BLaER1 treated with 17β-estradiol and CSF1 and Interleukin-3, amounts not matched to agents 10 nM and 100 nM (cell line): ENCODE data around the gene SLC26A4.

Experiments
- H3K27ac ChIP-seq, 11 experiments: shearing (Covaris generic); formaldehyde crosslinking; 2 replicates each; pipeline ENCODE4 v1.8.1; 2022
- H3K27me3 ChIP-seq, 11 experiments: shearing (Covaris generic); formaldehyde crosslinking; 2 replicates each; pipeline ENCODE4 v1.8.1; 2022
- H3K36me3 ChIP-seq, 11 experiments: shearing (Covaris generic); formaldehyde crosslinking; 2 replicates each; pipeline ENCODE4 v1.8.1; 2022
- H3K4me1 ChIP-seq, 10 experiments: shearing (Covaris generic); formaldehyde crosslinking; 2 replicates each; pipeline ENCODE4 v1.8.1; 2022
- H3K4me2 ChIP-seq, 11 experiments: shearing (Covaris generic); formaldehyde crosslinking; 2 replicates each; pipeline ENCODE4 v1.8.1; 2022
- H3K4me3 ChIP-seq, 10 experiments: shearing (Covaris generic); formaldehyde crosslinking; 2 replicates each; pipeline ENCODE4 v1.8.1; 2022
- H3K9ac ChIP-seq, 11 experiments: shearing (Covaris generic); formaldehyde crosslinking; 2 replicates each; pipeline ENCODE4 v1.8.1; 2022
- H3K9me3 ChIP-seq, 11 experiments: shearing (Covaris generic); formaldehyde crosslinking; replicated peaks in 1 of 11; 2 replicates each; pipeline ENCODE4 v1.8.1; 2022
- H4K20me1 ChIP-seq, 11 experiments: shearing (Covaris generic); formaldehyde crosslinking; 2 replicates each; pipeline ENCODE4 v1.8.1; 2022
- Cebpa-rat ChIP-seq, 11 experiments: shearing (Covaris generic); IDR thresholded peaks; 2 replicates each; pipeline ENCODE4 v1.8.1; 2022

Gene SLC26A4

GRCh38 chr7:107718456-107719193, 58.0 kb downstream of the SLC26A4 start:
- TF ChIP-seq Cebpa-rat (IDR thresholded peaks at IDR 0.05), result no peak
- H3K4me3 ChIP-seq, result no peak overlapping the region
- no peak overlapping the region for H3K9ac ChIP-seq
- H3K27ac ChIP-seq, result no peak overlapping the region
- H4K20me1 ChIP-seq, result no peaks in the 10 kb centered on the region
- no peaks in the 10 kb centered on the region for H3K4me1 ChIP-seq
- H3K4me2 ChIP-seq, result no peak overlapping the region
- no peaks in the 10 kb centered on the region for H3K27me3 ChIP-seq
- H3K36me3 ChIP-seq, result no peaks in the 10 kb centered on the region
- no peaks in the 10 kb centered on the region for H3K9me3 ChIP-seq

GRCh38 chr7:107721286-107721685, 60.7 kb downstream of the SLC26A4 start:
- Histone ChIP-seq H3K36me3 (no peaks in the 10 kb centered on the region), H3K4me2 (no peak overlapping the region), H3K4me1 (no peaks in the 10 kb centered on the region), H3K4me3 (no peak overlapping the region), H3K27me3 (no peaks in the 10 kb centered on the region), H3K9ac (no peak overlapping the region), H3K27ac (no peak overlapping the region), H3K9me3 (no peaks in the 10 kb centered on the region), H4K20me1 (no peaks in the 10 kb centered on the region)
- no peak for TF ChIP-seq Cebpa-rat (IDR thresholded peaks at IDR 0.05)

- H3K36me3 ChIP-seq, result no peaks in the 10 kb centered on the region
- H3K27me3 ChIP-seq, result no peaks in the 10 kb centered on the region
- no peak overlapping the region for H3K4me3 ChIP-seq
- TF ChIP-seq Cebpa-rat (IDR thresholded peaks at IDR 0.05), result no peak
- H3K9me3 ChIP-seq, result no peaks in the 10 kb centered on the region
- no peak overlapping the region for H3K27ac ChIP-seq
- H3K9ac ChIP-seq, result no peak overlapping the region
- no peaks in the 10 kb centered on the region for H3K4me1 ChIP-seq
- H4K20me1 ChIP-seq, result no peaks in the 10 kb centered on the region
- no peak overlapping the region for H3K4me2 ChIP-seq
These were observed 62.6 kb downstream of the SLC26A4 start for GRCh38 chr7:107723255-107723654.

GRCh38 chr7:107725138-107725740, 64.6 kb downstream of the SLC26A4 start:
- H3K9ac ChIP-seq, result no peak overlapping the region
- H3K9me3 ChIP-seq, result no peaks in the 10 kb centered on the region
- TF ChIP-seq Cebpa-rat (IDR thresholded peaks at IDR 0.05), result no peak
- H3K4me2 ChIP-seq, result no peak overlapping the region
- no peak overlapping the region for H3K27ac ChIP-seq
- H3K4me3 ChIP-seq, result no peak overlapping the region
- H3K36me3 ChIP-seq, result no peaks in the 10 kb centered on the region
- no peaks in the 10 kb centered on the region for H3K27me3 ChIP-seq
- no peaks in the 10 kb centered on the region for H3K4me1 ChIP-seq
- H4K20me1 ChIP-seq, result no peaks in the 10 kb centered on the region

- H3K36me3 ChIP-seq, result no peaks in the 10 kb centered on the region
- H3K27ac ChIP-seq, result no peak overlapping the region
- no peaks in the 10 kb centered on the region for H4K20me1 ChIP-seq
- H3K27me3 ChIP-seq, result no peaks in the 10 kb centered on the region
- no peaks in the 10 kb centered on the region for H3K4me1 ChIP-seq
- H3K9me3 ChIP-seq, result no peaks in the 10 kb centered on the region
- no peak overlapping the region for H3K4me2 ChIP-seq
- H3K4me3 ChIP-seq, result no peak overlapping the region
- no peak overlapping the region for H3K9ac ChIP-seq
- no peak for TF ChIP-seq Cebpa-rat (IDR thresholded peaks at IDR 0.05)
These were observed 65.9 kb downstream of the SLC26A4 start for GRCh38 chr7:107726356-107727130.

GRCh38 chr7:107728276-107728675, 67.6 kb downstream of the SLC26A4 start:
- TF ChIP-seq Cebpa-rat (IDR thresholded peaks at IDR 0.05), result no peak
- Histone ChIP-seq H3K9me3 (peaks cover 3 to 5% (median 4%) of the 10 kb centered on the region in 11 experiments), H3K4me1 (no peaks in the 10 kb centered on the region), H4K20me1 (no peaks in the 10 kb centered on the region), H3K4me3 (no peak overlapping the region), H3K4me2 (no peak overlapping the region), H3K27ac (no peak overlapping the region), H3K9ac (no peak overlapping the region), H3K27me3 (no peaks in the 10 kb centered on the region), H3K36me3 (0 out of 22 replicates have a peak, but pooled peaks cover 0 to under 1% (median 0%) of the 10 kb centered on the region in 11 experiments)

- H3K4me2 ChIP-seq, result peak overlapping the region; percentile 73 to 91 (median 86)
- H3K9me3 ChIP-seq, result peaks cover 0 to 3% (median under 1%) of the 10 kb centered on the region in 11 experiments; a peak in 2 of 22 replicates
- TF ChIP-seq Cebpa-rat (IDR thresholded peaks at IDR 0.05), result no peak
- H4K20me1 ChIP-seq, result peaks cover 27 to 38% (median 34%) of the 10 kb centered on the region in 11 experiments
- H3K9ac ChIP-seq, result peak overlapping the region; percentile 89 to 98 (median 96)
- no peaks in the 10 kb centered on the region for H3K27me3 ChIP-seq
- H3K36me3 ChIP-seq, result peaks cover 0 to 18% (median 0%) of the 10 kb centered on the region in 11 experiments; a peak in 4 of 22 replicates
- H3K4me3 ChIP-seq, result peak overlapping the region; percentile 78 to 95 (median 90)
- H3K4me1 ChIP-seq, result peaks cover 22 to 43% (median 40%) of the 10 kb centered on the region in 10 experiments
- peak overlapping the region; percentile 91 to 100 (median 98) for H3K27ac ChIP-seq
These were observed 82.3 kb downstream of the SLC26A4 start for GRCh38 chr7:107742678-107743566.

GRCh38 chr7:107743567-107744344, 83.1 kb downstream of the SLC26A4 start, which contains the start of gene CBLL1:
TSS of gene CBLL1 (plus strand) at chr7:107744142. CDS start at chr7:107744164, 22 bp downstream.
- no peak for TF ChIP-seq Cebpa-rat (IDR thresholded peaks at IDR 0.05)
- H3K4me2 ChIP-seq, result peak within 1 kb of the TSS; percentile 76 to 96 (median 90)
- H3K4me1 ChIP-seq, result peaks cover 22 to 45% (median 40%) of the 10 kb centered on the region in 10 experiments
- H3K27ac ChIP-seq, result peak within 1 kb of the TSS; percentile 91 to 100 (median 98)
- peaks cover 2 to 25% (median 7%) of the 10 kb centered on the region in 11 experiments; a peak in 21 of 22 replicates for H3K36me3 ChIP-seq
- H3K9ac ChIP-seq, result peak within 1 kb of the TSS; percentile 89 to 98 (median 96)
- H4K20me1 ChIP-seq, result peaks cover 33 to 46% (median 42%) of the 10 kb centered on the region in 11 experiments
- H3K9me3 ChIP-seq, result no peaks in the 10 kb centered on the region
- no peaks in the 10 kb centered on the region for H3K27me3 ChIP-seq
- H3K4me3 ChIP-seq, result peak within 1 kb of the TSS; percentile 78 to 95 (median 90)
